K562 (cell line): ENCODE measurements around the gene SLC25A33. TPM values are rescaled to one million over a fixed set of nuclear protein-coding genes. Genes with fewer than 3 reads are reported as not detected.

Experiments used
- ATAC-seq: fragments of 200-7000 bp; cut with Tn5 transposase; 3 replicates; pipeline ENCODE4 v1.9.1; 2020; ENCODE audit warnings: moderate library complexity
- BruUV-seq: library from RNA; stranded (reverse); fragments of 400-500 nt; replicated peaks from 2 replicates; lab custom pipeline; 2021; lab: Mats Ljungman, UMichigan
- CTCF ChIA-PET: fragments of 300-600 bp; formaldehyde crosslinking; extraction: SDS; loops from one replicate; lab custom pipeline; 2021; ENCODE audit warnings: low intra/inter-chr PET ratio; lab: Yijun Ruan, JAX
- POLR2A ChIA-PET: fragments of 300-600, 350-650 bp; sonication (Branson Sonifier 250); formaldehyde crosslinking; extraction: SDS; loops from one replicate; lab custom pipeline; 2021; ENCODE audit warnings: antibody characterized with exemption, inconsistent platforms; lab: Yijun Ruan, JAX
- DNase-seq, 4 experiments: peaks; one replicate each; pipeline versions ENCODE4 v3.0.0 to v3.0.0-alpha.2; 2011 to 2018; ENCODE audit warnings: low spot score in 3 of 4, mixed read lengths in 3 of 4; ENCODE audit errors: extremely low read depth in 1 of 4
- FAIRE-seq: peaks from 2 replicates; lab custom pipeline; 2011; peaks lifted over from hg19 to GRCh38; lab: Jason Lieb, UNC
- H2AFZ ChIP-seq: 2 replicates; pipeline ENCODE4 v1.6.0; 2011; ENCODE audit warnings: low read depth, low read length, control low read depth, inconsistent platforms
- H3K27ac ChIP-seq: fragments of 200-600 bp; 3 replicates; pipeline ENCODE4 v1.8.0; 2011; ENCODE audit warnings: low read depth, mild to moderate bottlenecking, control low read depth, inconsistent platforms, low read length, moderate library complexity, mixed read lengths; ENCODE audit errors: extremely low read depth
- H3K27me3 ChIP-seq, 2 experiments: fragments of 300-600 bp in 1 of 2; 2 replicates in 1 of 2; 3 replicates in 1 of 2; pipeline versions ENCODE4 v1.6.0 to v1.8.0; 2011; ENCODE audit warnings: inconsistent platforms in 2 of 2, low read length in 2 of 2, mild to moderate bottlenecking in 1 of 2, mixed read lengths in 1 of 2, moderate library complexity in 1 of 2; ENCODE audit not compliant: control insufficient read depth in 2 of 2, insufficient read depth in 2 of 2
- H3K36me3 ChIP-seq: fragments of 300-600 bp; 3 replicates; pipeline ENCODE4 v1.8.0; 2011; ENCODE audit warnings: mild to moderate bottlenecking, low read length, inconsistent platforms; ENCODE audit not compliant: control insufficient read depth, insufficient read depth
- H3K4me1 ChIP-seq, 2 experiments: fragments of 200-600 bp in 1 of 2; replicated peaks in 1 of 2; 2 replicates in 1 of 2; 3 replicates in 1 of 2; pipeline versions ENCODE4 v1.5.1 to v1.8.0; 2011; ENCODE audit warnings: inconsistent platforms in 2 of 2, low read length in 2 of 2, mild to moderate bottlenecking in 1 of 2, mixed read lengths in 1 of 2, moderate library complexity in 1 of 2; ENCODE audit not compliant: control insufficient read depth in 2 of 2, insufficient read depth in 2 of 2
- H3K4me2 ChIP-seq: 2 replicates; pipeline ENCODE4 v1.6.1; 2011; ENCODE audit warnings: low read length, control low read depth, inconsistent platforms, mixed read lengths; ENCODE audit not compliant: insufficient read depth
- H3K4me3 ChIP-seq: fragments of 200-600 bp; sonication (generic), shearing (Covaris generic); 2 replicates; pipeline ENCODE4 v1.5.1; 2016; ENCODE audit warnings: control low read depth, inconsistent platforms
- H3K79me2 ChIP-seq: fragments of 200-600 bp; 3 replicates; pipeline ENCODE4 v1.8.0; 2011; ENCODE audit warnings: low read length, inconsistent platforms; ENCODE audit not compliant: control insufficient read depth, insufficient read depth
- H3K9ac ChIP-seq, 2 experiments: 2 replicates each; pipeline versions ENCODE4 v1.6.0 to v1.6.1; 2011; ENCODE audit warnings: low read depth in 2 of 2, low read length in 2 of 2, control low read depth in 1 of 2, inconsistent platforms in 1 of 2, mild to moderate bottlenecking in 1 of 2, mixed read lengths in 1 of 2; ENCODE audit not compliant: insufficient read depth in 1 of 2
- H3K9me1 ChIP-seq: one replicate; pipeline ENCODE4 v1.6.0; 2011; ENCODE audit warnings: inconsistent platforms, mild to moderate bottlenecking, low read length, moderate library complexity; ENCODE audit not compliant: control insufficient read depth, insufficient read depth
- H3K9me3 ChIP-seq: replicated peaks from 2 replicates; pipeline ENCODE4 v1.5.1; 2011; ENCODE audit warnings: low read depth, low read length, inconsistent platforms; ENCODE audit not compliant: control insufficient read depth, insufficient read depth
- H4K20me1 ChIP-seq: replicated peaks from 2 replicates; pipeline ENCODE4 v1.6.1; 2011; ENCODE audit warnings: low read length, inconsistent platforms, mixed read lengths; ENCODE audit not compliant: control insufficient read depth, insufficient read depth
- HDAC6 ChIP-seq: IDR thresholded peaks from 2 replicates; pipeline ENCODE4 v1.6.1; 2012; ENCODE audit warnings: low read depth, mild to moderate bottlenecking, control low read depth, inconsistent platforms, low read length, moderate library complexity
- ID3 ChIP-seq, 2 experiments: fragments of 250-450 bp in 1 of 2; fragments of 450-650 bp in 1 of 2; sonication (Bioruptor Pico) in 1 of 2; IDR thresholded peaks; 2 replicates each; pipeline versions ENCODE4 v1.6.1 to v1.8.0; 2016 to 2021; ENCODE audit warnings: mild to moderate bottlenecking in 2 of 2, moderate library complexity in 2 of 2, missing compliant biosample characterization in 1 of 2, missing genetic modification characterization in 1 of 2
- MYC ChIP-seq, 2 experiments: fragments of 250-450 bp in 1 of 2; sonication (Bioruptor Pico) in 1 of 2; IDR thresholded peaks; 2 replicates each; pipeline versions ENCODE4 v1.5.1 to v1.6.1; 2012 to 2021; ENCODE audit warnings: low read depth in 2 of 2, borderline replicate concordance in 1 of 2, improper control_type of control experiment in 1 of 2, low read length in 1 of 2, mild to moderate bottlenecking in 1 of 2, moderate library complexity in 1 of 2
- POU5F1 ChIP-seq: fragments of 150-350 bp; IDR thresholded peaks from 2 replicates; pipeline ENCODE4 v1.6.1; 2014; ENCODE audit warnings: borderline replicate concordance, low read length, low read depth, mild to moderate bottlenecking; ENCODE audit not compliant: partially characterized antibody
- PYGO2 ChIP-seq: fragments of 450-650 bp; IDR thresholded peaks from 2 replicates; pipeline ENCODE4 v1.6.1; 2016; ENCODE audit warnings: mild to moderate bottlenecking, missing genetic modification characterization, moderate library complexity, missing compliant biosample characterization
- SOX6 ChIP-seq: fragments of 450-650 bp; IDR thresholded peaks from 2 replicates; pipeline ENCODE4 v1.6.1; 2014; ENCODE audit warnings: mild to moderate bottlenecking
- SPI1 ChIP-seq: IDR thresholded peaks from 2 replicates; pipeline ENCODE4 v1.6.1; 2011; ENCODE audit warnings: low read depth, low read length, control low read depth, borderline replicate concordance
- TCFL5 ChIP-seq: fragments of 250-450 bp; sonication (Bioruptor Pico); conservative IDR thresholded peaks from 2 replicates; pipeline ENCODE4 v1.6.1; 2021; ENCODE audit warnings: mild to moderate bottlenecking, moderate library complexity, matching md5 sums
- ZNF717 ChIP-seq: fragments of 250-450 bp; sonication (Bioruptor Pico); IDR thresholded peaks from 2 replicates; pipeline ENCODE4 v1.5.0; 2021
- ZNF77 ChIP-seq: fragments of 250-450 bp; sonication (Bioruptor Pico); IDR thresholded peaks from 2 replicates; pipeline ENCODE4 v1.5.0; 2020
- WGBS: fragments of 100-300 bp; shearing (Covaris generic); methylation state at CpG from one replicate; pipeline ENCODE4 v1.1.6; 2016; ENCODE audit warnings: low coverage, mixed read lengths; ENCODE audit not compliant: insufficient coverage; ENCODE audit errors: missing lambda C conversion rate; 5-methylcytosine and 5-hydroxymethylcytosine counted together
- in situ Hi-C: fragments of 300-500 bp; cut with MboI; formaldehyde crosslinking; loops from 4 replicates; pipeline ENCODE4 v1.15.0; 2018; ENCODE audit warnings: inconsistent platforms, mixed read lengths
- intact Hi-C: fragments of 100-400 bp; cut with micrococcal nuclease; formaldehyde crosslinking; loops from 2 replicates; pipeline ENCODE4 v1.14.2; 2022
- polyA plus RNA-seq, 8 experiments: library from polyadenylated mRNA; depleted of rRNA in 4 of 8; stranded (reverse) in 5 of 8; unstranded in 3 of 8; fragments of >200 nt; fragmentation: Nextera tagmentation in 2 of 8; fragmentation: Illumina TruSeq in 1 of 8; extraction: Ambion mirVana in 2 of 8; extraction: Trizol in 1 of 8; gene quantifications; 2 replicates each; pipeline versions ENCODE4 v1.2.1 to v1.2.3, GENCODE V29; 2011 to 2014; ENCODE audit warnings: inconsistent platforms in 1 of 8, missing spikeins in 1 of 8
- total RNA-seq, 7 experiments: library from RNA; depleted of rRNA in 6 of 7; stranded (reverse); fragments of >200 nt in 6 of 7; fragmentation: Illumina TruSeq in 2 of 7; extraction: Trizol in 2 of 7; gene quantifications; 2 replicates each; pipeline versions ENCODE4 v1.2.1 to v1.2.3, GENCODE V29; 2011 to 2021; ENCODE audit warnings: low replicate concordance in 1 of 7
- TF ChIP-seq, protein P1 (sequence below): fragments of 200-800 bp; sonication (Bioruptor generic); IDR thresholded peaks from 2 replicates; pipeline ENCODE4 v1.6.1; 2017; ENCODE audit warnings: missing genetic modification characterization, missing compliant biosample characterization
- TF ChIP-seq, protein P2 (sequence below): fragments of 250-450 bp; sonication (Bioruptor Pico); IDR thresholded peaks from 2 replicates; pipeline ENCODE4 v1.4.0; 2020; ENCODE audit warnings: mild to moderate bottlenecking, moderate library complexity, borderline replicate concordance

SLC25A33 gene
- total and polyA plus RNA-seq, 9 of the 15 experiments (the other 6 are each of a cell fraction or from before 2014, with no cell fraction given): 3.2 to 23.5 (median 17.5) TPM

DNA sequence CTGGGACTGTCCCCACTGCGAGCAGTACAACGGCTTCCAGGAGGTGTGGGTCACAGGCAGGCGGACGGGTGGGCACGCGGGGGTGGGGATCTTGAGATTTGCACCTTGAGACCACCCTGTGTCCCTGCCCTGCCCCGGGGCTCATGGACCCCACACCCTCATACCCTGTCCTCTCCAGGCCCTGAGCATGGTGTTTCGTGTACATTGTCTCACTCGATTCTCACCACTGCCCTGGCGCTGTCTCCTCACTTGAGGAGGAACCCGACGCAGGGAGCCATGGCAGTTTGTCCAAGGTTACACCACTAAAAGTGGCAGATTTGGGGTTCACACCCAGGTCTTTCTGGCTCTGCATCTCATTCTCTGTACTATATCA, 56.7 kb downstream of the SLC25A33 start:
- Histone ChIP-seq H3K4me3 (no peak overlapping the region), H3K27ac (no peak overlapping the region), H3K9me1 (peaks cover 13% of the 10 kb centered on the region), H3K4me2 (no peak overlapping the region), H3K9ac (no peak overlapping the region), H3K27me3 (no peaks in the 10 kb centered on the region), H3K4me1 (peaks cover 17 to 63% of the 10 kb centered on the region in 2 experiments), H3K36me3 (peaks cover 70% of the 10 kb centered on the region; the same call in 2 of the 3 replicates), H3K9me3 (no peaks in the 10 kb centered on the region), H3K79me2 (peaks cover 49% of the 10 kb centered on the region), H2AFZ (no peak overlapping the region), H4K20me1 (peaks cover 43% of the 10 kb centered on the region)
- no TSS peak for BruUV-seq
- TF ChIP-seq, protein P1, sequence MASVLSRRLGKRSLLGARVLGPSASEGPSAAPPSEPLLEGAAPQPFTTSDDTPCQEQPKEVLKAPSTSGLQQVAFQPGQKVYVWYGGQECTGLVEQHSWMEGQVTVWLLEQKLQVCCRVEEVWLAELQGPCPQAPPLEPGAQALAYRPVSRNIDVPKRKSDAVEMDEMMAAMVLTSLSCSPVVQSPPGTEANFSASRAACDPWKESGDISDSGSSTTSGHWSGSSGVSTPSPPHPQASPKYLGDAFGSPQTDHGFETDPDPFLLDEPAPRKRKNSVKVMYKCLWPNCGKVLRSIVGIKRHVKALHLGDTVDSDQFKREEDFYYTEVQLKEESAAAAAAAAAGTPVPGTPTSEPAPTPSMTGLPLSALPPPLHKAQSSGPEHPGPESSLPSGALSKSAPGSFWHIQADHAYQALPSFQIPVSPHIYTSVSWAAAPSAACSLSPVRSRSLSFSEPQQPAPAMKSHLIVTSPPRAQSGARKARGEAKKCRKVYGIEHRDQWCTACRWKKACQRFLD: no peak
- no peak for TF ChIP-seq POU5F1
- TF ChIP-seq ZNF717: no peak
- no peak for TF ChIP-seq MYC (IDR thresholded peaks at IDR 0.05; ENCODE audit: low read depth, low read length)
- TF ChIP-seq MYC (CRISPR knock-in tag; IDR thresholded peaks at IDR 0.05; ENCODE audit: borderline replicate concordance, low read depth): no peak
- no peak for TF ChIP-seq HDAC6
- TF ChIP-seq PYGO2 (tag): no peak
- TF ChIP-seq, protein P2, sequence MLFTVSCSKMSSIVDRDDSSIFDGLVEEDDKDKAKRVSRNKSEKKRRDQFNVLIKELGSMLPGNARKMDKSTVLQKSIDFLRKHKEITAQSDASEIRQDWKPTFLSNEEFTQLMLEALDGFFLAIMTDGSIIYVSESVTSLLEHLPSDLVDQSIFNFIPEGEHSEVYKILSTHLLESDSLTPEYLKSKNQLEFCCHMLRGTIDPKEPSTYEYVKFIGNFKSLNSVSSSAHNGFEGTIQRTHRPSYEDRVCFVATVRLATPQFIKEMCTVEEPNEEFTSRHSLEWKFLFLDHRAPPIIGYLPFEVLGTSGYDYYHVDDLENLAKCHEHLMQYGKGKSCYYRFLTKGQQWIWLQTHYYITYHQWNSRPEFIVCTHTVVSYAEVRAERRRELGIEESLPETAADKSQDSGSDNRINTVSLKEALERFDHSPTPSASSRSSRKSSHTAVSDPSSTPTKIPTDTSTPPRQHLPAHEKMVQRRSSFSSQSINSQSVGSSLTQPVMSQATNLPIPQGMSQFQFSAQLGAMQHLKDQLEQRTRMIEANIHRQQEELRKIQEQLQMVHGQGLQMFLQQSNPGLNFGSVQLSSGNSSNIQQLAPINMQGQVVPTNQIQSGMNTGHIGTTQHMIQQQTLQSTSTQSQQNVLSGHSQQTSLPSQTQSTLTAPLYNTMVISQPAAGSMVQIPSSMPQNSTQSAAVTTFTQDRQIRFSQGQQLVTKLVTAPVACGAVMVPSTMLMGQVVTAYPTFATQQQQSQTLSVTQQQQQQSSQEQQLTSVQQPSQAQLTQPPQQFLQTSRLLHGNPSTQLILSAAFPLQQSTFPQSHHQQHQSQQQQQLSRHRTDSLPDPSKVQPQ: no peak
- TF ChIP-seq ZNF77 (CRISPR knock-in tag): no peak
- TF ChIP-seq SPI1: no peak
- TF ChIP-seq SOX6: no peak
- no peak for TF ChIP-seq ID3 (CRISPR knock-in tag; IDR thresholded peaks at IDR 0.05)
- TF ChIP-seq ID3 (tag; IDR thresholded peaks at IDR 0.05): no peak
- TF ChIP-seq TCFL5: no peak
- 89% methylated on average over 8 of the region's 12 CpGs for WGBS
- ChIA-PET CTCF (no interaction called here), POLR2A (interaction anchor here (0.5 to 2.6 kb wide), 5 partner anchors 20 to 157 kb away, joined by 3 to 14 read pairs (median 3); no protein-coding TSS in a partner anchor)
- FAIRE-seq (no peak), ATAC-seq (no peak), DNase-seq (no peak)
- intact Hi-C loops: no loop called here
- in situ Hi-C loops: no loop called here
